HL-60 (cell line): Measurements from ENCODE around the gene TMPRSS2.

Experiments used
- DNase-seq, 2 experiments: peaks; one replicate each; pipeline ENCODE4 v3.0.0-alpha.2; 2010 to 2020; ENCODE audit warnings: low read depth in 1 of 2, low spot score in 1 of 2
- H3K27ac ChIP-seq: fragments of 250-450 bp; sonication (Bioruptor Pico); replicated peaks from 2 replicates; pipeline ENCODE4 v1.5.1; 2020; ENCODE audit warnings: mild to moderate bottlenecking, moderate library complexity
- H3K27me3 ChIP-seq: fragments of 250-450 bp; sonication (Bioruptor Pico); 2 replicates; pipeline ENCODE4 v1.5.1; 2021; ENCODE audit warnings: mild to moderate bottlenecking, moderate library complexity; ENCODE audit not compliant: insufficient read depth, poor library complexity, severe bottlenecking
- H3K4me3 ChIP-seq: replicated peaks from 2 replicates; pipeline ENCODE4 v1.5.1; 2011; ENCODE audit warnings: mild to moderate bottlenecking, control low read depth, low read length; ENCODE audit not compliant: insufficient read depth
- GABPA ChIP-seq: IDR thresholded peaks from 2 replicates; pipeline ENCODE4 v1.6.1; 2012; ENCODE audit warnings: low read depth
- POLR2AphosphoS5 ChIP-seq: IDR thresholded peaks from 2 replicates; pipeline ENCODE4 v1.6.1; 2012; ENCODE audit warnings: low read depth
- SPI1 ChIP-seq: IDR thresholded peaks from 2 replicates; pipeline ENCODE4 v1.6.1; 2012; ENCODE audit warnings: low read depth, mild to moderate bottlenecking, borderline replicate concordance
- TF ChIP-seq, protein P1 (sequence below): IDR thresholded peaks from 2 replicates; pipeline ENCODE4 v1.6.1; 2012; ENCODE audit warnings: low read depth; ENCODE audit not compliant: insufficient replicate concordance
- TF ChIP-seq, protein P2 (sequence below): IDR thresholded peaks from one replicate; pipeline ENCODE4 v1.5.1; 2011; ENCODE audit warnings: low read length, control low read depth, inconsistent platforms; ENCODE audit not compliant: insufficient read depth

The TMPRSS2 gene

DNA sequence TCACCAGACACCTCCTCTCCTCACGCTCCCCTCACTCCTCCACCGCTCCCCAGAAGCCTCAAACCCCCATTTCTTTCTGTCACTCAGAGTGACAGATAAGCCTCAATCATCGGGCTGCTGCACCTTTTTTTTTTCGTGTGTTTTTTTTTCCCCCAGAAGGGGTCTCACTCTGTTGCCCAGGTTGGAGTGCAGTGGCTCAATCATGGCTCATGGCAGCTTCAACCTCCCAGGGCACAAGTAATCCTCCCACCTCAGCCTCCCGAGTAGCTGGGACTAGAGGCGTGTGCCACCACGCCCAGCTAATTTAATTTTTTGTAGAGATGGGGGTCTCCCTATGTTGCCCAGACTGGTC, 1.2 kb upstream of the TMPRSS2 start:
- TF ChIP-seq, protein P1, sequence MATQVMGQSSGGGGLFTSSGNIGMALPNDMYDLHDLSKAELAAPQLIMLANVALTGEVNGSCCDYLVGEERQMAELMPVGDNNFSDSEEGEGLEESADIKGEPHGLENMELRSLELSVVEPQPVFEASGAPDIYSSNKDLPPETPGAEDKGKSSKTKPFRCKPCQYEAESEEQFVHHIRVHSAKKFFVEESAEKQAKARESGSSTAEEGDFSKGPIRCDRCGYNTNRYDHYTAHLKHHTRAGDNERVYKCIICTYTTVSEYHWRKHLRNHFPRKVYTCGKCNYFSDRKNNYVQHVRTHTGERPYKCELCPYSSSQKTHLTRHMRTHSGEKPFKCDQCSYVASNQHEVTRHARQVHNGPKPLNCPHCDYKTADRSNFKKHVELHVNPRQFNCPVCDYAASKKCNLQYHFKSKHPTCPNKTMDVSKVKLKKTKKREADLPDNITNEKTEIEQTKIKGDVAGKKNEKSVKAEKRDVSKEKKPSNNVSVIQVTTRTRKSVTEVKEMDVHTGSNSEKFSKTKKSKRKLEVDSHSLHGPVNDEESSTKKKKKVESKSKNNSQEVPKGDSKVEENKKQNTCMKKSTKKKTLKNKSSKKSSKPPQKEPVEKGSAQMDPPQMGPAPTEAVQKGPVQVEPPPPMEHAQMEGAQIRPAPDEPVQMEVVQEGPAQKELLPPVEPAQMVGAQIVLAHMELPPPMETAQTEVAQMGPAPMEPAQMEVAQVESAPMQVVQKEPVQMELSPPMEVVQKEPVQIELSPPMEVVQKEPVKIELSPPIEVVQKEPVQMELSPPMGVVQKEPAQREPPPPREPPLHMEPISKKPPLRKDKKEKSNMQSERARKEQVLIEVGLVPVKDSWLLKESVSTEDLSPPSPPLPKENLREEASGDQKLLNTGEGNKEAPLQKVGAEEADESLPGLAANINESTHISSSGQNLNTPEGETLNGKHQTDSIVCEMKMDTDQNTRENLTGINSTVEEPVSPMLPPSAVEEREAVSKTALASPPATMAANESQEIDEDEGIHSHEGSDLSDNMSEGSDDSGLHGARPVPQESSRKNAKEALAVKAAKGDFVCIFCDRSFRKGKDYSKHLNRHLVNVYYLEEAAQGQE, result no peak
- TF ChIP-seq GABPA, result no peak
- no peak for TF ChIP-seq POLR2AphosphoS5
- TF ChIP-seq SPI1, result no peak
- TF ChIP-seq, protein P2, sequence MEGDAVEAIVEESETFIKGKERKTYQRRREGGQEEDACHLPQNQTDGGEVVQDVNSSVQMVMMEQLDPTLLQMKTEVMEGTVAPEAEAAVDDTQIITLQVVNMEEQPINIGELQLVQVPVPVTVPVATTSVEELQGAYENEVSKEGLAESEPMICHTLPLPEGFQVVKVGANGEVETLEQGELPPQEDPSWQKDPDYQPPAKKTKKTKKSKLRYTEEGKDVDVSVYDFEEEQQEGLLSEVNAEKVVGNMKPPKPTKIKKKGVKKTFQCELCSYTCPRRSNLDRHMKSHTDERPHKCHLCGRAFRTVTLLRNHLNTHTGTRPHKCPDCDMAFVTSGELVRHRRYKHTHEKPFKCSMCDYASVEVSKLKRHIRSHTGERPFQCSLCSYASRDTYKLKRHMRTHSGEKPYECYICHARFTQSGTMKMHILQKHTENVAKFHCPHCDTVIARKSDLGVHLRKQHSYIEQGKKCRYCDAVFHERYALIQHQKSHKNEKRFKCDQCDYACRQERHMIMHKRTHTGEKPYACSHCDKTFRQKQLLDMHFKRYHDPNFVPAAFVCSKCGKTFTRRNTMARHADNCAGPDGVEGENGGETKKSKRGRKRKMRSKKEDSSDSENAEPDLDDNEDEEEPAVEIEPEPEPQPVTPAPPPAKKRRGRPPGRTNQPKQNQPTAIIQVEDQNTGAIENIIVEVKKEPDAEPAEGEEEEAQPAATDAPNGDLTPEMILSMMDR, result no peak
- Histone ChIP-seq H3K27me3 (peaks cover 31% of the 10 kb centered on the region), H3K27ac (no peak overlapping the region), H3K4me3 (no peak overlapping the region)
- no peak for DNase-seq

DNA sequence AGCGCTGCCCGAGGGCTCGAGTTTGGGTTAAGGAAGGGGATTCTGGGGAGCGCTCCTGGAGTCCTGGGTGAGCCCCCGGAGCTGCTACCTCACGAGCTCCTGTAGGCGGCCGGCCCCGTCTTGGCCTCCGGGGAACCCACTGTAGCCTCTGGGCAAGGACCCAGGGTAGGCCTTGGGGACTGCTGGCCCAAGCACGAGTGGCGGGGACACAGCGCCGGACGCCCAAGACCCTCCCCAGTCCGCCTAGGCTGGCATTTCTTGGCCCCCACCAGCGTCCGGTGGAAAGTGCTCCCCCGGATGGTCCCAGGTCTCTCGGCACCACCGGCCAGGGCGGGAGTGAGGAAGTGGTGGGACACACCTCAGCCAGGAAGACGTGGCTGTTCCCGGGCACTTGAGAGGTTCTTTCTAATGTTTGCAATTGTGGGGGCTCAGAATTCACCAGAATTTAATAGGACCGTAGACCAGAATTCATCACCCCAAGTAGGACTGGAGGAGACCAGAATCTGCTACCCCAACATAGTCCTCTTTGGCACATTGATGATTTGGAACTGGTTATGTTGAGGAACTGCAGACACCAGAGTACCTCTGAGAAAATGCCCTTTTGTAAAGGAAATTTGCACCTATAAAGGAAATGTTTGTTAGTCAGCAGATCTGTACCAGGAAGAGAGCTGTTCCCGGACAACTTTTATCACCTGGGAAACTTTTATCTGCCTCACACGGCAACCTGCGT, 622 bp upstream of the TMPRSS2 start:
- peaks cover 31% of the 10 kb centered on the region for H3K27me3 ChIP-seq
- no peak for DNase-seq
- no peak overlapping the region for H3K27ac ChIP-seq
- TF ChIP-seq POLR2AphosphoS5 (no peak), GABPA (no peak), SPI1 (no peak)
- TF ChIP-seq, protein P2, result no peak
- TF ChIP-seq, protein P1, result no peak
- no peak overlapping the region for H3K4me3 ChIP-seq

DNA sequence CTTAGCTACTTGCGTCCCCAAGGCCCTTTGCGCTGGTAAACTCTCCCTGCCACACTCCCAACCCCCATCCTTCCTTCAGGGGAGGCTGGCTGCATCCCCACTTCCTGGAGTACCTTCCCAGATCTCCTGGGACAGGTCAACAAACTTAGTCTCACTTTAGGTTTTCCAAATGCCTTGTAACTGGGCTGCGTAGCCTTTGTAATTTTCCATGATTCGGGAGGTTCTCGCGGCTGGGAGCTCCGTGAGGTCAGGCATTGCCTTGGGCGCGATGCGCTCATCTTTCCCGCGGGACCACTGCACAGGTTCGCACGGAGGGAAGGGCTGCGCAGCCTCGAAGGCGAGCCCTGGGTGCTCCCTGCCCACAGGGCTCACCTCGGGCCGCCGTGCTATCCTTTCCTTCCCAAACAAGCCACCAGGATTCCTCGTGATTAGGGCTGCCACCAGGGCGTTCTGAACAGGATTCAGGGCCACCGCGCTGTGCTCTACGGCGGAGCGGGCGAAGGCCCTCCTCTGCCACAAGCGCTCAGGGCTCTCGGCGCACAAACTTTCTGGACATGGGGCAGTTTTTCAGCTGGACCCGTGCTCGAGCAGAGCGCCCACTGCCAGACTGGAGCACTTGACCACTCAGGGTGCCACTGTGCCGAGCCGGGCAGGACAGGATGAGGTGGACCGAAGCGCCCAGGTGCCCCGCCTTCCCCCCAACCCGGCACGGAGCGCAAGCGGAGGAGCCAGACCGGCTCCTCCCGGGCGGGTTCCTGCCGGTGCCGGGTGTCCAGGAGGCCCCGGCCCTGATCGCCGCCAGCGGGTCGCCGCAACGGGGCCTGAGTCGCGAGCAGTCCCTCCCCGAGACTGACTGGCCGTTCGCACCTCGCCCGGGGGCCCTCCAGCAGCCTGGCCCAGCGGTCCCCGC, 1.1 kb downstream of the TMPRSS2 start:
- Histone ChIP-seq H3K27ac (no peak overlapping the region), H3K4me3 (no peak overlapping the region), H3K27me3 (peaks cover 31% of the 10 kb centered on the region)
- no peak for DNase-seq
- TF ChIP-seq, protein P1, result no peak
- TF ChIP-seq SPI1, result no peak
- TF ChIP-seq POLR2AphosphoS5, result no peak
- TF ChIP-seq, protein P2, result no peak
- TF ChIP-seq GABPA, result no peak
